HEK293 (cell line): ENCODE measurements around the gene RPP30.

Source experiments
- CTCF ChIA-PET: fragments of 350-600 bp; formaldehyde crosslinking; extraction: SDS; loops from one replicate; lab custom pipeline; 2021; ENCODE audit warnings: antibody characterized with exemption; lab: Yijun Ruan, JAX
- POLR2A ChIA-PET: fragments of 300-600 bp; formaldehyde crosslinking; extraction: SDS; loops from one replicate; lab custom pipeline; 2020; ENCODE audit warnings: antibody characterized with exemption, inconsistent platforms; lab: Yijun Ruan, JAX
- H3K27ac ChIP-seq: fragments of 200-500 bp; sonication (Bioruptor generic); 2 replicates; pipeline ENCODE4 v1.5.1; 2014; ENCODE audit warnings: low read depth, low read length, control low read depth, inconsistent platforms; ENCODE audit errors: extremely low read depth
- H3K36me3 ChIP-seq, 2 experiments: fragments of 200-500 bp in 1 of 2; sonication (Bioruptor generic) in 1 of 2; 1 replicate in 1 of 2; 2 replicates in 1 of 2; pipeline ENCODE4 v1.5.1; 2014 to 2017; ENCODE audit warnings: inconsistent platforms in 2 of 2, low read length in 2 of 2; ENCODE audit not compliant: control insufficient read depth in 2 of 2, insufficient read depth in 1 of 2
- H3K4me1 ChIP-seq: fragments of 200-500 bp; sonication (Bioruptor generic); 2 replicates; pipeline ENCODE4 v1.5.1; 2014; ENCODE audit warnings: mild to moderate bottlenecking, low read length, inconsistent platforms; ENCODE audit not compliant: control insufficient read depth, insufficient read depth
- H3K4me3 ChIP-seq: 2 replicates; pipeline ENCODE4 v1.5.1; 2011; ENCODE audit warnings: low read depth, mild to moderate bottlenecking, control low read depth, low read length, moderate library complexity
- H3K9me3 ChIP-seq: fragments of 200-500 bp; sonication (Bioruptor generic); 2 replicates; pipeline ENCODE4 v1.5.1; 2014; ENCODE audit warnings: low read depth, low read length, inconsistent platforms; ENCODE audit not compliant: control insufficient read depth, insufficient read depth
- HOXA7 ChIP-seq: sonication (generic); formaldehyde crosslinking; IDR thresholded peaks from 2 replicates; pipeline ENCODE4 v1.8.1; 2022; ENCODE audit warnings: missing genetic modification reagents, borderline replicate concordance
- KLF1 ChIP-seq: fragments of 450-650 bp; formaldehyde crosslinking; IDR thresholded peaks from 2 replicates; pipeline ENCODE4 v1.5.1; 2016; ENCODE audit warnings: missing biosample characterization, missing genetic modification characterization
- KLF16 ChIP-seq: fragments of 450-650 bp; formaldehyde crosslinking; IDR thresholded peaks from 2 replicates; pipeline ENCODE4 v1.5.1; 2017; ENCODE audit warnings: missing biosample characterization, missing genetic modification characterization
- KLF9 ChIP-seq: fragments of 450-650 bp; formaldehyde crosslinking; IDR thresholded peaks from 2 replicates; pipeline ENCODE4 v1.5.1; 2016; ENCODE audit warnings: missing biosample characterization, missing genetic modification characterization, low read depth
- MYNN ChIP-seq: fragments of 450-650 bp; formaldehyde crosslinking; IDR thresholded peaks from 2 replicates; pipeline ENCODE4 v1.5.1; 2016; ENCODE audit warnings: missing biosample characterization, missing genetic modification characterization, borderline replicate concordance
- SP3 ChIP-seq: fragments of 450-650 bp; formaldehyde crosslinking; IDR thresholded peaks from 2 replicates; pipeline ENCODE4 v1.5.1; 2016; ENCODE audit warnings: missing biosample characterization, missing genetic modification characterization
- SP7 ChIP-seq: fragments of 450-650 bp; formaldehyde crosslinking; IDR thresholded peaks from 2 replicates; pipeline ENCODE4 v1.5.1; 2016; ENCODE audit warnings: missing biosample characterization, missing genetic modification characterization
- ZFP37 ChIP-seq: fragments of 450-650 bp; formaldehyde crosslinking; IDR thresholded peaks from 2 replicates; pipeline ENCODE4 v1.5.1; 2016; ENCODE audit warnings: missing biosample characterization, missing genetic modification characterization
- ZNF112 ChIP-seq: fragments of 450-650 bp; formaldehyde crosslinking; IDR thresholded peaks from 2 replicates; pipeline ENCODE4 v1.5.0; 2017; ENCODE audit warnings: missing biosample characterization, missing genetic modification characterization
- ZNF114 ChIP-seq: fragments of 450-650 bp; formaldehyde crosslinking; IDR thresholded peaks from 2 replicates; pipeline ENCODE4 v1.5.0; 2017; ENCODE audit warnings: missing biosample characterization, missing genetic modification characterization
- ZNF133 ChIP-seq: fragments of 450-650 bp; formaldehyde crosslinking; IDR thresholded peaks from 2 replicates; pipeline ENCODE4 v1.5.1; 2016; ENCODE audit warnings: missing biosample characterization, missing genetic modification characterization
- ZNF138 ChIP-seq: fragments of 450-650 bp; formaldehyde crosslinking; IDR thresholded peaks from 2 replicates; pipeline ENCODE4 v1.5.1; 2016; ENCODE audit warnings: missing biosample characterization, missing genetic modification characterization, borderline replicate concordance
- ZNF24 ChIP-seq: fragments of 450-650 bp; formaldehyde crosslinking; IDR thresholded peaks from 2 replicates; pipeline ENCODE4 v1.5.1; 2016; ENCODE audit warnings: missing biosample characterization, missing genetic modification characterization
- ZNF280C ChIP-seq: fragments of 450-650 bp; formaldehyde crosslinking; IDR thresholded peaks from 2 replicates; pipeline ENCODE4 v1.5.1; 2016; ENCODE audit warnings: missing biosample characterization, missing genetic modification characterization
- ZNF311 ChIP-seq: fragments of 450-650 bp; formaldehyde crosslinking; IDR thresholded peaks from 2 replicates; pipeline ENCODE4 v1.5.1; 2017; ENCODE audit warnings: missing biosample characterization, missing genetic modification characterization, borderline replicate concordance
- ZNF391 ChIP-seq: fragments of 450-650 bp; formaldehyde crosslinking; IDR thresholded peaks from 2 replicates; pipeline ENCODE4 v1.5.1; 2016; ENCODE audit warnings: low read depth, missing biosample characterization, missing genetic modification characterization, borderline replicate concordance
- ZNF404 ChIP-seq: fragments of 450-650 bp; formaldehyde crosslinking; IDR thresholded peaks from 2 replicates; pipeline ENCODE4 v1.5.1; 2017; ENCODE audit warnings: missing biosample characterization, missing genetic modification characterization
- ZNF529 ChIP-seq: fragments of 450-650 bp; formaldehyde crosslinking; IDR thresholded peaks from 2 replicates; pipeline ENCODE4 v1.5.1; 2017; ENCODE audit warnings: missing genetic modification characterization, missing biosample characterization; ENCODE audit not compliant: insufficient replicate concordance
- ZNF555 ChIP-seq: fragments of 450-650 bp; formaldehyde crosslinking; conservative IDR thresholded peaks from 2 replicates; pipeline ENCODE4 v1.5.1; 2017; ENCODE audit warnings: missing biosample characterization, mild to moderate bottlenecking, missing genetic modification characterization, inconsistent platforms
- ZNF561 ChIP-seq: fragments of 450-650 bp; IDR thresholded peaks from 2 replicates; pipeline ENCODE4 v1.5.1; 2018; ENCODE audit warnings: missing biosample characterization, missing genetic modification characterization, borderline replicate concordance
- ZNF654 ChIP-seq: fragments of 450-650 bp; formaldehyde crosslinking; IDR thresholded peaks from 2 replicates; pipeline ENCODE4 v1.5.1; 2016; ENCODE audit warnings: low read depth, missing biosample characterization, missing genetic modification characterization
- ZNF664 ChIP-seq: fragments of 450-650 bp; formaldehyde crosslinking; IDR thresholded peaks from 2 replicates; pipeline ENCODE4 v1.5.1; 2016; ENCODE audit warnings: missing biosample characterization, missing genetic modification characterization
- ZNF692 ChIP-seq: fragments of 450-650 bp; formaldehyde crosslinking; IDR thresholded peaks from 2 replicates; pipeline ENCODE4 v1.5.1; 2016; ENCODE audit warnings: missing biosample characterization, missing genetic modification characterization
- ZNF704 ChIP-seq: fragments of 450-650 bp; formaldehyde crosslinking; IDR thresholded peaks from 2 replicates; pipeline ENCODE4 v1.5.1; 2016; ENCODE audit warnings: missing biosample characterization, missing genetic modification characterization
- ZNF76 ChIP-seq: fragments of 450-650 bp; formaldehyde crosslinking; IDR thresholded peaks from 2 replicates; pipeline ENCODE4; 2016; ENCODE audit warnings: low read depth, missing biosample characterization, missing genetic modification characterization, borderline replicate concordance
- ZNF777 ChIP-seq: fragments of 450-650 bp; formaldehyde crosslinking; IDR thresholded peaks from 2 replicates; pipeline ENCODE4 v1.5.1; 2017; ENCODE audit warnings: missing biosample characterization, missing genetic modification characterization, borderline replicate concordance
- ZSCAN30 ChIP-seq: fragments of 450-650 bp; IDR thresholded peaks from 2 replicates; pipeline ENCODE4 v1.5.1; 2018; ENCODE audit warnings: missing biosample characterization, mild to moderate bottlenecking, missing genetic modification characterization, moderate library complexity
- TF ChIP-seq, protein P1 (sequence below): fragments of 450-650 bp; formaldehyde crosslinking; IDR thresholded peaks from 2 replicates; pipeline ENCODE4; 2016; ENCODE audit warnings: missing biosample characterization, missing genetic modification characterization
- TF ChIP-seq, protein P2 (sequence below): fragments of 450-650 bp; formaldehyde crosslinking; IDR thresholded peaks from 2 replicates; pipeline ENCODE4 v1.5.1; 2016; ENCODE audit warnings: missing biosample characterization, missing genetic modification characterization, borderline replicate concordance

The RPP30 gene

DNA sequence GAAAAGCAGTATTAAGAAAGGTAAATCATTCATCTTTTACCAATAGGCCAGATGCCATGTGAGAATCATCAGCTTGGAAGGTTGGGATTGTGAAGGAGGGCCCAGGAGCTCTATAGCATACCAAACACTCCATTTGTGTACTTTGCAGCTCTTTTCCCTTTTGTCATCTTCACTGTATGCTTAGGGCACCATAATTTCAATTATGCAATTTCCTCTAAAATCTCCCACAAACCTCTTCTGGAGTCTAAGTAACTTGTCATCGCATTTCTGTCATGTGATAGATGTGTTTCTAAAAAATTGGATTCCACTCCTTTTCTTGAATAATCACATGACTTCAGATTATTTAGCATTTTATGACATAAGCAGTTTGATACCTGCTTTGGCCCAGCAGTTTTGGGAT lies 17.9 kb downstream of the RPP30 start:
- Histone ChIP-seq H3K27ac (no peak overlapping the region), H3K36me3 (peaks cover 64 to 97% of the 10 kb centered on the region in 2 experiments), H3K4me1 (no peaks in the 10 kb centered on the region), H3K4me3 (no peak overlapping the region), H3K9me3 (no peaks in the 10 kb centered on the region)
- ChIA-PET POLR2A (no interaction called here), CTCF (interaction anchor here (0.7 to 3.1 kb wide), 5 partner anchors 12 to 1628 kb away, joined by 3 to 9 read pairs (median 3); partner anchors contain the start of gene RPP30)
- no peak for TF ChIP-seq ZNF391 (tag by site-specific recombination)
- no peak for TF ChIP-seq MYNN (tag by site-specific recombination)
- no peak for TF ChIP-seq ZNF777
- TF ChIP-seq HOXA7 (CRISPR knock-in tag) = no peak
- TF ChIP-seq SP3 (tag by site-specific recombination) = no peak
- no peak for TF ChIP-seq ZFP37 (tag by site-specific recombination)
- no peak for TF ChIP-seq ZNF280C (tag by site-specific recombination)
- no peak for TF ChIP-seq ZSCAN30
- TF ChIP-seq, protein P1, sequence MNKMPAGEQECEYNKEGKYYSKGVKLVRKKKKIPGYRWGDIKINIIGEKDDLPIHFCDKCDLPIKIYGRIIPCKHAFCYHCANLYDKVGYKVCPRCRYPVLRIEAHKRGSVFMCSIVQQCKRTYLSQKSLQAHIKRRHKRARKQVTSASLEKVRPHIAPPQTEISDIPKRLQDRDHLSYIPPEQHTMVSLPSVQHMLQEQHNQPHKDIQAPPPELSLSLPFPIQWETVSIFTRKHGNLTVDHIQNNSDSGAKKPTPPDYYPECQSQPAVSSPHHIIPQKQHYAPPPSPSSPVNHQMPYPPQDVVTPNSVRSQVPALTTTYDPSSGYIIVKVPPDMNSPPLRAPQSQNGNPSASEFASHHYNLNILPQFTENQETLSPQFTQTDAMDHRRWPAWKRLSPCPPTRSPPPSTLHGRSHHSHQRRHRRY (tag by site-specific recombination) = no peak
- TF ChIP-seq ZNF654 (tag by site-specific recombination) = no peak
- no peak for TF ChIP-seq ZNF404 (tag by site-specific recombination)
- no peak for TF ChIP-seq KLF1
- no peak for TF ChIP-seq ZNF529
- TF ChIP-seq ZNF555 (tag by site-specific recombination) = no peak
- TF ChIP-seq ZNF112 (tag by site-specific recombination) = no peak
- TF ChIP-seq ZNF24 (tag by site-specific recombination) = no peak

DNA sequence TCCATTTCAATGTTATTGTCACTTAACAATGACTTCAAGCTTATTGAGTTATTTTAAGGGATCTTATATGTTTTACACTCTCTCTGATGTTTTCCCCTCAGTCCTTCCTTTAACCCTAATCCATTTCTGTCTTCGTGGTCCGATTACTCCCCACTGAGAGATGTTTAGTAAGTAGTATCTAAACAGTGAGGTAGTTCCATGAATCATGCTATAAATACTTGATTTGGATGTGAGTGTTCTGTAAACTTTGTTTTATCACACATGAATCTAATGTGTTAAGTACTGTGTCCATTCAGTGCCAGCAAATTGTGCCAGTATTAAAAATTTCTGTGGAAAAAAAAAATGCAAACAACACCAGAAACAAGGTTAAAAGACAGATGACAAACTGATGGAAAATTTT lies 18.6 kb downstream of the RPP30 start:
- ChIA-PET CTCF (interaction anchor here (0.7 kb wide), 1 partner anchor 1627 kb away, joined by 3 read pairs; no protein-coding TSS in a partner anchor), POLR2A (no interaction called here)
- Histone ChIP-seq H3K27ac (no peak overlapping the region), H3K4me3 (no peak overlapping the region), H3K9me3 (no peaks in the 10 kb centered on the region), H3K4me1 (no peaks in the 10 kb centered on the region), H3K36me3 (peaks cover 62 to 94% of the 10 kb centered on the region in 2 experiments)
- TF ChIP-seq ZNF529 (no peak), ZNF692 (tag by site-specific recombination) (no peak), ZNF704 (tag by site-specific recombination) (no peak), SP7 (tag by site-specific recombination) (no peak), ZNF76 (tag by site-specific recombination) (no peak), ZNF114 (no peak), ZNF311 (tag by site-specific recombination) (no peak), KLF16 (tag by site-specific recombination) (no peak), ZNF561 (tag by site-specific recombination) (no peak), KLF9 (tag by site-specific recombination) (no peak), ZNF138 (no peak), ZNF664 (no peak), ZNF133 (tag by site-specific recombination) (no peak)
- TF ChIP-seq, protein P2, sequence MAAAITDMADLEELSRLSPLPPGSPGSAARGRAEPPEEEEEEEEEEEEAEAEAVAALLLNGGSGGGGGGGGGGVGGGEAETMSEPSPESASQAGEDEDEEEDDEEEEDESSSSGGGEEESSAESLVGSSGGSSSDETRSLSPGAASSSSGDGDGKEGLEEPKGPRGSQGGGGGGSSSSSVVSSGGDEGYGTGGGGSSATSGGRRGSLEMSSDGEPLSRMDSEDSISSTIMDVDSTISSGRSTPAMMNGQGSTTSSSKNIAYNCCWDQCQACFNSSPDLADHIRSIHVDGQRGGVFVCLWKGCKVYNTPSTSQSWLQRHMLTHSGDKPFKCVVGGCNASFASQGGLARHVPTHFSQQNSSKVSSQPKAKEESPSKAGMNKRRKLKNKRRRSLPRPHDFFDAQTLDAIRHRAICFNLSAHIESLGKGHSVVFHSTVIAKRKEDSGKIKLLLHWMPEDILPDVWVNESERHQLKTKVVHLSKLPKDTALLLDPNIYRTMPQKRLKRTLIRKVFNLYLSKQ (tag by site-specific recombination) = no peak
